Measurements from ENCODE around the gene GPR135.

DNA sequence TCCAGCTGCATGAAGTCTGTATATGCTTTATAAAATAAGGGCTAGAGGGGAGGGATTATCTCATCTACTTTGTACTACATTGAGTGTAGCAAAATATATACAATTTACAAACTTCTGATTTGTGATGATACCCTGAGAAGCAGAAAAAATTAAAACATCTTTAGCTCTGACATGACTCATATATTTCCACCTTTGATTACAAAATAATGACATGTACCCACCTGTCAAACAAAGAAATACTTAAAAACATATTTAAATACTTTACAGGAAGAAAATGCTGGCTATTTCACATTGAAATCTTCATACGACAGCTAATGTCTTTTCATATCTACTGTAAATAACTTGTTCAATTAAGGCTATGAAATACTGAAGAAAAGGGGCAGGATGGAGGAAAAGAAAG lies 3.3 kb downstream of the GPR135 start:
- TF ChIP-seq, protein P1, sequence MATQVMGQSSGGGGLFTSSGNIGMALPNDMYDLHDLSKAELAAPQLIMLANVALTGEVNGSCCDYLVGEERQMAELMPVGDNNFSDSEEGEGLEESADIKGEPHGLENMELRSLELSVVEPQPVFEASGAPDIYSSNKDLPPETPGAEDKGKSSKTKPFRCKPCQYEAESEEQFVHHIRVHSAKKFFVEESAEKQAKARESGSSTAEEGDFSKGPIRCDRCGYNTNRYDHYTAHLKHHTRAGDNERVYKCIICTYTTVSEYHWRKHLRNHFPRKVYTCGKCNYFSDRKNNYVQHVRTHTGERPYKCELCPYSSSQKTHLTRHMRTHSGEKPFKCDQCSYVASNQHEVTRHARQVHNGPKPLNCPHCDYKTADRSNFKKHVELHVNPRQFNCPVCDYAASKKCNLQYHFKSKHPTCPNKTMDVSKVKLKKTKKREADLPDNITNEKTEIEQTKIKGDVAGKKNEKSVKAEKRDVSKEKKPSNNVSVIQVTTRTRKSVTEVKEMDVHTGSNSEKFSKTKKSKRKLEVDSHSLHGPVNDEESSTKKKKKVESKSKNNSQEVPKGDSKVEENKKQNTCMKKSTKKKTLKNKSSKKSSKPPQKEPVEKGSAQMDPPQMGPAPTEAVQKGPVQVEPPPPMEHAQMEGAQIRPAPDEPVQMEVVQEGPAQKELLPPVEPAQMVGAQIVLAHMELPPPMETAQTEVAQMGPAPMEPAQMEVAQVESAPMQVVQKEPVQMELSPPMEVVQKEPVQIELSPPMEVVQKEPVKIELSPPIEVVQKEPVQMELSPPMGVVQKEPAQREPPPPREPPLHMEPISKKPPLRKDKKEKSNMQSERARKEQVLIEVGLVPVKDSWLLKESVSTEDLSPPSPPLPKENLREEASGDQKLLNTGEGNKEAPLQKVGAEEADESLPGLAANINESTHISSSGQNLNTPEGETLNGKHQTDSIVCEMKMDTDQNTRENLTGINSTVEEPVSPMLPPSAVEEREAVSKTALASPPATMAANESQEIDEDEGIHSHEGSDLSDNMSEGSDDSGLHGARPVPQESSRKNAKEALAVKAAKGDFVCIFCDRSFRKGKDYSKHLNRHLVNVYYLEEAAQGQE (IDR thresholded peaks at IDR 0.05; ENCODE audit: low read depth) = no peak
- TF ChIP-seq FOXM1 (IDR thresholded peaks at IDR 0.05; ENCODE audit: borderline replicate concordance, low read depth) (no peak), YY1 (IDR thresholded peaks at IDR 0.05; ENCODE audit: low read depth) (no peak), TAF1 (IDR thresholded peaks at IDR 0.05; ENCODE audit: low read depth) (no peak), CEBPB (IDR thresholded peaks at IDR 0.05) (no peak), ZBTB7A (IDR thresholded peaks at IDR 0.05; ENCODE audit: low read depth) (no peak), CREB1 (IDR thresholded peaks at IDR 0.05; ENCODE audit: low read depth) (no peak), EP300 (IDR thresholded peaks at IDR 0.05; ENCODE audit: borderline replicate concordance) (no peak)
